ENCODE measurements around the gene RPL37A.

GRCh38 chr2:216525972-216526371 is 27.3 kb downstream of the RPL37A start:
- TF ChIP-seq POLR2AphosphoS5 (IDR thresholded peaks at IDR 0.05; ENCODE audit: low read depth, low read length) (no peak), POLR2A (IDR thresholded peaks at IDR 0.05; ENCODE audit: low read depth, low read length) (no peak)
